Osteocyte (in vitro differentiated cells): Measurements from ENCODE around the gene MAPK8IP3. TPM values are rescaled to one million over a fixed set of nuclear protein-coding genes. Genes with fewer than 3 reads are reported as not detected.
A peak's percentile ranks its signal among the peaks of the same experiment; 100 is the strongest.

Experiments
- DNase-seq: peaks from one replicate; pipeline ENCODE4 v3.0.0; 2021; ENCODE audit warnings: mixed read lengths; ENCODE audit not compliant: unreplicated experiment; ENCODE audit errors: extremely low spot score
- H3K27ac Mint-ChIP-seq: one replicate; pipeline ENCODE4 v1.8.0; 2021; ENCODE audit warnings: mild to moderate bottlenecking, mixed read lengths; ENCODE audit not compliant: unreplicated experiment
- H3K27me3 Mint-ChIP-seq: one replicate; pipeline ENCODE4 v1.8.0; 2021; ENCODE audit warnings: mixed read lengths; ENCODE audit not compliant: unreplicated experiment
- H3K36me3 Mint-ChIP-seq: one replicate; pipeline ENCODE4 v1.8.0; 2021; ENCODE audit warnings: mixed read lengths; ENCODE audit not compliant: unreplicated experiment
- H3K4me1 Mint-ChIP-seq: one replicate; pipeline ENCODE4 v1.8.0; 2021; ENCODE audit warnings: mixed read lengths; ENCODE audit not compliant: unreplicated experiment
- H3K4me3 Mint-ChIP-seq: one replicate; pipeline ENCODE4 v1.8.0; 2021; ENCODE audit warnings: mild to moderate bottlenecking, moderate library complexity, mixed read lengths; ENCODE audit not compliant: unreplicated experiment
- H3K9me3 Mint-ChIP-seq: one replicate; pipeline ENCODE4 v1.8.0; 2021; ENCODE audit warnings: mixed read lengths; ENCODE audit not compliant: unreplicated experiment
- CTCF ChIP-seq: fragments of 200-600 bp; sonication (generic); IDR thresholded peaks from 2 replicates; pipeline ENCODE4 v1.5.0; 2021; ENCODE audit warnings: antibody characterized with exemption, mild to moderate bottlenecking, moderate library complexity
- total RNA-seq: library from RNA; stranded (reverse); gene quantifications from 2 replicates; pipeline ENCODE4 v1.2.1, GENCODE V29; 2021

Gene MAPK8IP3
- total RNA-seq, 1 donor from 2014 or later: 105 TPM

- no peak for DNase-seq
- Mint-ChIP-seq H3K36me3 (peaks cover 7% of the 10 kb centered on the region), H3K27me3 (no peaks in the 10 kb centered on the region), H3K4me3 (no peak overlapping the region), H3K9me3 (no peaks in the 10 kb centered on the region), H3K27ac (no peak overlapping the region), H3K4me1 (no peaks in the 10 kb centered on the region)
- no peak for TF ChIP-seq CTCF
These were observed 57.0 kb downstream of the MAPK8IP3 start for GRCh38 chr16:1762879-1763520.

- no peaks in the 10 kb centered on the region for H3K9me3 Mint-ChIP-seq
- H3K4me3 Mint-ChIP-seq: no peak overlapping the region
- H3K4me1 Mint-ChIP-seq: no peaks in the 10 kb centered on the region
- DNase-seq: no peak
- no peaks in the 10 kb centered on the region for H3K27me3 Mint-ChIP-seq
- peaks cover 8% of the 10 kb centered on the region for H3K36me3 Mint-ChIP-seq
- peak; percentile 65 for TF ChIP-seq CTCF
- no peak overlapping the region for H3K27ac Mint-ChIP-seq
These were observed 57.8 kb downstream of the MAPK8IP3 start for GRCh38 chr16:1763521-1764511.

- Mint-ChIP-seq H3K36me3 (peaks cover 8% of the 10 kb centered on the region), H3K27me3 (no peaks in the 10 kb centered on the region), H3K27ac (no peak overlapping the region), H3K4me3 (no peak overlapping the region), H3K4me1 (no peaks in the 10 kb centered on the region), H3K9me3 (no peaks in the 10 kb centered on the region)
- no peak for TF ChIP-seq CTCF
- no peak for DNase-seq
These were observed 59.0 kb downstream of the MAPK8IP3 start for GRCh38 chr16:1764971-1765370.

GRCh38 chr16:1765826-1766225 lies 59.8 kb downstream of the MAPK8IP3 start:
- DNase-seq: no peak
- Mint-ChIP-seq H3K36me3 (peaks cover 8% of the 10 kb centered on the region), H3K4me1 (peaks cover 4% of the 10 kb centered on the region), H3K27me3 (no peaks in the 10 kb centered on the region), H3K9me3 (no peaks in the 10 kb centered on the region), H3K27ac (no peak overlapping the region), H3K4me3 (no peak overlapping the region)
- TF ChIP-seq CTCF: no peak

- no peak for DNase-seq
- Mint-ChIP-seq H3K27me3 (no peaks in the 10 kb centered on the region), H3K9me3 (no peaks in the 10 kb centered on the region), H3K36me3 (peaks cover 7% of the 10 kb centered on the region), H3K27ac (no peak overlapping the region), H3K4me3 (no peak overlapping the region), H3K4me1 (peaks cover 4% of the 10 kb centered on the region)
- TF ChIP-seq CTCF: no peak
These were observed 60.2 kb downstream of the MAPK8IP3 start for GRCh38 chr16:1766231-1766630.
